Measurements from ENCODE around the gene MAT2B.

DNA sequence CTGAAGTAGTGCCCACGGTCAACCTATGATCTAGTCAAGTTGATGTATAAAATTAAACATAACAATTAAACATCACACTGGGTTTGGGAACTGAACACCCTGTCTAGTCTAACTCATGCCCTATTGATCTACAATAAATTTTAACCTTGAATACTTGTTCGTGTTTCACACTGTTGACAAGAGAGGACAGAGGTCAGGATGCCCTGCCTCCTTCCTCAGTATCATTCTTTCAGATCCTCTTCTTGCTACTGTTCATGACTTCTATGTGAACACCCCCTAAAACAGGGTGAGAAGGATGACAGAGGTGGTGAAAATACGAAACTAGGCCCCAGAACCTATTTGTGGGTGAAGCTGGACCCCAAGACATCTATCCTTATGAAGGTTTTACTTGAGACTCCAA is 8.1 kb upstream of the MAT2B start:
- TF ChIP-seq TAF1 (IDR thresholded peaks at IDR 0.05; ENCODE audit: borderline replicate concordance, insufficient read depth, low read length) (no peak), SIN3A (IDR thresholded peaks at IDR 0.05; ENCODE audit: borderline replicate concordance, insufficient read depth, low read length) (no peak)

Measured in PFSK-1 (cell line).